Upper lobe of left lung (tissue), 6 donors: ENCODE measurements around the gene AOAH. TPM values are rescaled to one million over a fixed set of nuclear protein-coding genes. Genes with fewer than 3 reads are reported as not detected.

ENCODE experiments used
- ATAC-seq, 2 donors: fragments of 200-7000 bp; cut with Tn5 transposase; one replicate each; pipeline ENCODE4 v1.9.1; 2022; ENCODE audit warnings: mild to moderate bottlenecking in 2 of 2, moderate library complexity in 2 of 2; ENCODE audit not compliant: low FRiP score in 2 of 2
- DNase-seq, 2 donors: peaks; one replicate each; pipeline ENCODE4 v3.0.0-alpha.2; 2019 to 2020
- H3K27ac ChIP-seq, 4 donors: fragments of 200-600 bp; sonication (generic); one replicate each; pipeline ENCODE4 v1.5.1; 2016 to 2019
- H3K27me3 ChIP-seq, 4 donors: fragments of 200-600 bp; sonication (generic); one replicate each; pipeline ENCODE4 v1.5.1; 2017 to 2019
- H3K36me3 ChIP-seq, 4 donors: fragments of 200-600 bp; sonication (generic); one replicate each; pipeline ENCODE4 v1.5.1; 2016 to 2019
- H3K4me1 ChIP-seq, 4 donors: fragments of 200-600 bp; sonication (generic); one replicate each; pipeline ENCODE4 v1.5.1; 2018 to 2019
- H3K4me3 ChIP-seq, 4 donors: fragments of 200-600 bp; sonication (generic); one replicate each; pipeline ENCODE4 v1.5.1; 2017 to 2019; ENCODE audit warnings: mild to moderate bottlenecking in 2 of 4, moderate library complexity in 1 of 4
- H3K9me3 ChIP-seq, 4 donors: fragments of 200-600 bp; sonication (generic); one replicate each; pipeline ENCODE4 v1.5.1; 2018 to 2019
- CTCF ChIP-seq, 6 experiments: fragments of 450-650 bp in 4 of 6; fragments of 200-600 bp in 2 of 6; sonication (generic) in 2 of 6; IDR thresholded peaks; one replicate each; pipeline ENCODE4 v1.5.1; 2016 to 2019; ENCODE audit warnings: antibody characterized with exemption in 6 of 6
- EP300 ChIP-seq, 4 donors: sonication (generic); formaldehyde crosslinking; IDR thresholded peaks; one replicate each; pipeline ENCODE4 v1.5.1; 2017; ENCODE audit warnings: antibody characterized with exemption in 4 of 4, control low read depth in 2 of 4
- POLR2A ChIP-seq, 4 donors: fragments of 450-650 bp; IDR thresholded peaks; one replicate each; pipeline ENCODE4 v1.5.1; 2016 to 2017; ENCODE audit warnings: antibody characterized with exemption in 4 of 4, mild to moderate bottlenecking in 2 of 4
- POLR2AphosphoS5 ChIP-seq, 2 donors: sonication (generic); formaldehyde crosslinking; IDR thresholded peaks; one replicate each; pipeline ENCODE4 v1.5.1; 2017; ENCODE audit warnings: antibody characterized with exemption in 2 of 2
- WGBS, 2 donors: methylation state at CpG; one replicate each; pipeline ENCODE4 v1.1.5; 2017 to 2018; 5-methylcytosine and 5-hydroxymethylcytosine counted together
- total RNA-seq, 6 donors: library from RNA; depleted of rRNA in 4 of 6; stranded (reverse); fragments of >200 nt in 4 of 6; gene quantifications; one replicate each; pipeline versions ENCODE4 v1.1.0 to v1.2.1, GENCODE V29; 2016 to 2021
- donor health status: DM: no; HTN: no; CAD: no; lungs with moderate emphysema.
- donor health status: DM: no; HTN: yes; CAD: no; lungs with severe emphysema.

The AOAH gene
- total RNA-seq, 6 donors from 2014 or later: 18.5 to 36.8 (median 25.7) TPM

GRCh38 chr7:36659172-36659516 lies 65.2 kb downstream of the AOAH start:
- Histone ChIP-seq H3K4me3 (no peak overlapping the region), H3K4me1 (peaks cover 0 to 5% (median 2%) of the 10 kb centered on the region in 4 donors), H3K9me3 (no peaks in the 10 kb centered on the region), H3K27ac (no peak overlapping the region), H3K27me3 (no peaks in the 10 kb centered on the region), H3K36me3 (no peaks in the 10 kb centered on the region)
- 54 to 67% methylated on average over 4 of the region's 4 CpGs for WGBS, 2 donors
- no peak for TF ChIP-seq EP300 (IDR thresholded peaks at IDR 0.05)
- TF ChIP-seq POLR2A (IDR thresholded peaks at IDR 0.05): no peak
- no peak for TF ChIP-seq POLR2AphosphoS5 (IDR thresholded peaks at IDR 0.05)
- TF ChIP-seq CTCF (IDR thresholded peaks at IDR 0.05): no peak
- DNase-seq (no peak), ATAC-seq (peak in 1 of 2 donors; percentile 82)

GRCh38 chr7:36658335-36659171 lies 65.7 kb downstream of the AOAH start:
- Histone ChIP-seq H3K4me1 (peaks cover 0 to 5% (median 2%) of the 10 kb centered on the region in 4 donors), H3K27me3 (no peaks in the 10 kb centered on the region), H3K27ac (no peak overlapping the region), H3K4me3 (no peak overlapping the region), H3K36me3 (no peaks in the 10 kb centered on the region), H3K9me3 (no peaks in the 10 kb centered on the region)
- DNase-seq (no peak), ATAC-seq (peak in 1 of 2 donors; percentile 54)
- no peak for TF ChIP-seq CTCF (IDR thresholded peaks at IDR 0.05)
- no peak for TF ChIP-seq EP300 (IDR thresholded peaks at IDR 0.05)
- no peak for TF ChIP-seq POLR2AphosphoS5 (IDR thresholded peaks at IDR 0.05)
- no peak for TF ChIP-seq POLR2A (IDR thresholded peaks at IDR 0.05)
- WGBS, 2 donors: 76 to 77% methylated on average over 8 of the region's 8 CpGs

- H3K4me3 ChIP-seq: no peak overlapping the region
- H3K36me3 ChIP-seq: no peaks in the 10 kb centered on the region
- peak overlapping the region in 2 of 4 donors; percentile 17 to 50 for H3K27ac ChIP-seq
- H3K4me1 ChIP-seq: peaks cover 0 to 5% (median 2%) of the 10 kb centered on the region in 4 donors
- no peak for ATAC-seq
- no peaks in the 10 kb centered on the region for H3K27me3 ChIP-seq
- no peak for TF ChIP-seq EP300 (IDR thresholded peaks at IDR 0.05)
- no peak for TF ChIP-seq CTCF (IDR thresholded peaks at IDR 0.05)
- TF ChIP-seq POLR2AphosphoS5 (IDR thresholded peaks at IDR 0.05): no peak
- no peak for TF ChIP-seq POLR2A (IDR thresholded peaks at IDR 0.05)
- 60 to 65% methylated on average over 8 of the region's 8 CpGs for WGBS, 2 donors
- no peak for DNase-seq
- no peaks in the 10 kb centered on the region for H3K9me3 ChIP-seq
These were observed 67.1 kb downstream of the AOAH start for GRCh38 chr7:36657036-36657660.

DNA sequence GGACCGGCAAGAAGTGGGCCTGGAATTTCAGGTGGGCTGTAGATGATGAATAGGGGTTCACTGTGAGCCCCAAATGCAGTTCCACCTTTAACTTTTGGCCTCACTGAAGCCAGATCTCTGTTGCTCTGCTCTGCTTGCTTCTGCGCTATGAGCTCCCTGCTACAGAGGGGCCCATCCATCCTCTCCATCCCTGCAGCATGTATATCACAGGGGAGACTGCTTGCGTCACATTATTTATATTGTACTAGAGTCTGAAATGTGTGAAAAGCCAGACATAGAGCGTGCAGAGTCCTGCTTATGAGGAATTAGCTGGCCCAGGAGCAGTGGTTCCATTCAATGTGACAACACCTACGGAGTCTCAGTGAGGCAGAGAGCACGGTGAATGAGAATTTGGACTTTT lies 69.9 kb downstream of the AOAH start:
- WGBS, 2 donors: 88 to 99% methylated on average over 6 of the region's 6 CpGs
- Histone ChIP-seq H3K9me3 (no peaks in the 10 kb centered on the region), H3K4me3 (no peak overlapping the region), H3K27me3 (no peaks in the 10 kb centered on the region), H3K4me1 (peaks cover 0 to 5% (median 2%) of the 10 kb centered on the region in 4 donors), H3K27ac (no peak overlapping the region), H3K36me3 (no peaks in the 10 kb centered on the region)
- no peak for DNase-seq
- no peak for ATAC-seq
- TF ChIP-seq EP300 (IDR thresholded peaks at IDR 0.05) (no peak), CTCF (IDR thresholded peaks at IDR 0.05) (no peak), POLR2AphosphoS5 (IDR thresholded peaks at IDR 0.05) (no peak), POLR2A (IDR thresholded peaks at IDR 0.05) (no peak)
